MCF 10A (cell line): ENCODE data around the gene C4A. TPM values are rescaled to one million over a fixed set of nuclear protein-coding genes. Genes with fewer than 3 reads are reported as not detected.

Experiments
- BruUV-seq: library from RNA; stranded (reverse); fragments of 400-500 nt; replicated peaks from 2 replicates; lab custom pipeline; 2021; lab: Mats Ljungman, UMichigan
- CTCF ChIA-PET: fragments of 300-600 bp; sonication (Branson Sonifier 250); formaldehyde crosslinking; extraction: SDS; loops from one replicate; lab custom pipeline; 2021; ENCODE audit warnings: antibody characterized with exemption, inconsistent platforms; lab: Yijun Ruan, JAX
- POLR2A ChIA-PET: fragments of 300-600, 350-650 bp; sonication (Branson Sonifier 250); formaldehyde crosslinking; extraction: SDS; loops from one replicate; lab custom pipeline; 2020; ENCODE audit warnings: antibody characterized with exemption, inconsistent platforms; lab: Yijun Ruan, JAX
- DNase-seq: peaks from one replicate; pipeline ENCODE4 v3.0.0-alpha.2; 2018; ENCODE audit not compliant: unreplicated experiment
- H3K27ac Mint-ChIP-seq: one replicate; pipeline ENCODE4 v1.8.0; 2022; ENCODE audit warnings: mild to moderate bottlenecking, low read depth, mixed read lengths; ENCODE audit not compliant: unreplicated experiment
- H3K27me3 Mint-ChIP-seq: one replicate; pipeline ENCODE4 v1.8.0; 2022; ENCODE audit warnings: mixed read lengths; ENCODE audit not compliant: insufficient read depth, unreplicated experiment
- H3K36me3 Mint-ChIP-seq: one replicate; pipeline ENCODE4 v1.8.0; 2022; ENCODE audit warnings: mild to moderate bottlenecking, moderate library complexity, mixed read lengths; ENCODE audit not compliant: insufficient read depth, unreplicated experiment
- H3K4me1 Mint-ChIP-seq: one replicate; pipeline ENCODE4 v1.8.0; 2022; ENCODE audit warnings: mixed read lengths; ENCODE audit not compliant: insufficient read depth, unreplicated experiment
- H3K4me3 Mint-ChIP-seq: one replicate; pipeline ENCODE4 v1.8.0; 2022; ENCODE audit warnings: mild to moderate bottlenecking, moderate library complexity, mixed read lengths; ENCODE audit not compliant: unreplicated experiment
- H3K9me3 Mint-ChIP-seq: one replicate; pipeline ENCODE4 v1.8.0; 2022; ENCODE audit warnings: mixed read lengths; ENCODE audit not compliant: unreplicated experiment
- intact Hi-C: fragments of 100-400 bp; cut with micrococcal nuclease; formaldehyde crosslinking; loops from 2 replicates; pipeline ENCODE4 v1.14.1; 2022
- total RNA-seq: library from RNA; stranded (reverse); gene quantifications from 2 replicates; pipeline ENCODE4 v1.2.3, GENCODE V29; 2022
- TF ChIP-seq, protein P1 (sequence below): fragments of 200-600 bp; IDR thresholded peaks from one replicate; pipeline ENCODE4 v1.8.0; 2022; ENCODE audit warnings: antibody characterized with exemption, mild to moderate bottlenecking; ENCODE audit not compliant: unreplicated experiment

C4A gene
- total RNA-seq, 1 experiment from 2014 or later, result 7.7 TPM

DNA sequence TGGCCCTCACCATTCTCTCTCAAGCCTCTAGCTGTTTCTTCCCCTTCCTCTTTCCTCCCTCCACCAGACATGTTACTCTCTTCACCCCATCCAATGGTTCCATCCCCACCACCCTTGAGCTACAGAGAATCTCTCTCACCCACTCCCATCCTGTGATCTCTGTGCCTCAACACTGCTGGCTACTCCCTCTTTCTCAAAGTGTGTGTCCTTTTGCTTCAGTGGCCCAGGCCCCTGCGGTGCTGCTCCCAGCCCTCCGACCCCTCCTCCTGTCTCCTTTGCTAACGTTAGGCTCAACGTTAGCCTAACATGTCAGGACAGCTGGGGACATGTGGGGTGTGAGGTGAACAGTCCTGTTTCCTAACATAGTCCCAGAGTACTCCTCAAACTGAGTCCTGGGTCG is 29.0 kb upstream of the C4A start:
- TF ChIP-seq, protein P1, sequence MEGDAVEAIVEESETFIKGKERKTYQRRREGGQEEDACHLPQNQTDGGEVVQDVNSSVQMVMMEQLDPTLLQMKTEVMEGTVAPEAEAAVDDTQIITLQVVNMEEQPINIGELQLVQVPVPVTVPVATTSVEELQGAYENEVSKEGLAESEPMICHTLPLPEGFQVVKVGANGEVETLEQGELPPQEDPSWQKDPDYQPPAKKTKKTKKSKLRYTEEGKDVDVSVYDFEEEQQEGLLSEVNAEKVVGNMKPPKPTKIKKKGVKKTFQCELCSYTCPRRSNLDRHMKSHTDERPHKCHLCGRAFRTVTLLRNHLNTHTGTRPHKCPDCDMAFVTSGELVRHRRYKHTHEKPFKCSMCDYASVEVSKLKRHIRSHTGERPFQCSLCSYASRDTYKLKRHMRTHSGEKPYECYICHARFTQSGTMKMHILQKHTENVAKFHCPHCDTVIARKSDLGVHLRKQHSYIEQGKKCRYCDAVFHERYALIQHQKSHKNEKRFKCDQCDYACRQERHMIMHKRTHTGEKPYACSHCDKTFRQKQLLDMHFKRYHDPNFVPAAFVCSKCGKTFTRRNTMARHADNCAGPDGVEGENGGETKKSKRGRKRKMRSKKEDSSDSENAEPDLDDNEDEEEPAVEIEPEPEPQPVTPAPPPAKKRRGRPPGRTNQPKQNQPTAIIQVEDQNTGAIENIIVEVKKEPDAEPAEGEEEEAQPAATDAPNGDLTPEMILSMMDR, result no peak
- CTCF ChIA-PET, result interaction anchor here (0.6 to 3.9 kb wide), 24 partner anchors 11 to 457 kb away, joined by 3 to 32 read pairs (median 6); partner anchors contain the start of genes C2, DXO and EHMT2
- POLR2A ChIA-PET, result interaction anchor here (0.7 to 3.4 kb wide), 8 partner anchors 13 to 243 kb away, joined by 3 to 37 read pairs (median 6); partner anchors contain the start of genes DXO, EHMT2 and ZBTB12
- intact Hi-C loops, result loop anchor here (1.0 to 10.0 kb wide), 3 partner anchors 51 to 273 kb away; partner anchors contain the start of gene ZBTB12
- BruUV-seq, result no TSS peak
- Mint-ChIP-seq H3K9me3 (no peaks in the 10 kb centered on the region), H3K36me3 (peaks cover 72% of the 10 kb centered on the region), H3K4me1 (peaks cover 16% of the 10 kb centered on the region), H3K27ac (peak overlapping the region; percentile 61), H3K27me3 (no peaks in the 10 kb centered on the region), H3K4me3 (no peak overlapping the region)
- DNase-seq, result no peak

DNA sequence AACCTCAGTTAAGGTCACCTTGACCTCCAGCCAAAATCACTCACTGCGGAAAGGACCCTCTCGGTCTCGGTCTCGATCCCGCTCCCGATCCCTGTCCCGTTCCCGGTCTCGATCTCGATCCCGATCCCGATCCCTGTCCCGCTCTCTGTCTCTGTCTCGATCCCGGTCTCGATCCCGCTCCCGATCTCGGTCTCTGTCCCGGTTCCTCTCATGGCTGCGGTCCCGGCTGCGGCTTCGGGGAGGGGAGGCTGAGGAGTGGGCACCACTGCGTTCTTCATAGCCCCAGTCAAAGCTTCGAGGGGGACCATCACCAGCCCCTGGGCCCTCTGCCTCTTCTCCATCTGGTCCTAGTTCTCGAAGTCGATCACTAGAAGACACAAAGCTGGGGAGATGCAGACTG is 27.3 kb upstream of the C4A start:
- H3K27ac Mint-ChIP-seq, result no peak overlapping the region

DNA sequence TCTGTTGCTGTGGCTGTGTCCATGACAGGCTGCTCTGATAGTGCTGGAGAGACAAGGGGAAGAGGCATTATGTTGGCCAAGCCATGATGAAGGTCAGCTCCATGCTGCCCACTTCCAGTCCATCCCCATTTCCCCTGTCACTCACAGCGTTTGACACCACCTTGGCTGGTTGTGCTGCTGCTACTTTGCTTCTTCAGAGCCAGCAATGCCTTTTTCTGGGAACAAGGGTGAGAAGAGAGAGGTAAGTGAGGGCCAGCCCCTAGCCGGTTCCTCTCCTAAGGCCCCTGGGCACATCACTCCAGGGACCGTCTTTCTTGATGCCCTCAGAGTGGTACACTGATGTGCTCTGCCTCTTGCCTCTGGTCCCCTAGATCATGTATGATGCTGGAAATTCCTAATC is 25.1 kb upstream of the C4A start:
- Mint-ChIP-seq H3K36me3 (peaks cover 74% of the 10 kb centered on the region), H3K4me1 (peaks cover 9% of the 10 kb centered on the region), H3K4me3 (peak overlapping the region; percentile 88), H3K9me3 (no peaks in the 10 kb centered on the region), H3K27me3 (no peaks in the 10 kb centered on the region), H3K27ac (no peak overlapping the region)
- ChIA-PET POLR2A (interaction anchor here (0.6 to 3.5 kb wide), 5 partner anchors 11 to 302 kb away, joined by 3 to 41 read pairs (median 3); partner anchors contain the start of genes CFB and EHMT2), CTCF (interaction anchor here (0.6 to 1.2 kb wide), 5 partner anchors 9 to 558 kb away, joined by 3 to 5 read pairs (median 3); partner anchors contain the start of gene LY6G5C)
- BruUV-seq, result no TSS peak
- DNase-seq, result no peak
- intact Hi-C loops, result loop anchor here (10.0 kb wide), 1 partner anchor 122 kb away; no protein-coding TSS in a partner anchor
- TF ChIP-seq, protein P1, result no peak

More for the DNA sequence above, 27.3 kb upstream of the C4A start:
- intact Hi-C loops, result loop anchor here (10.0 kb wide), 1 partner anchor 120 kb away; no protein-coding TSS in a partner anchor
- H3K4me1 Mint-ChIP-seq, result peaks cover under 1% of the 10 kb centered on the region
- no peak overlapping the region for H3K4me3 Mint-ChIP-seq
- TF ChIP-seq, protein P1, result no peak
- no peaks in the 10 kb centered on the region for H3K27me3 Mint-ChIP-seq
- POLR2A ChIA-PET, result no interaction called here
- no peak for DNase-seq
- BruUV-seq, result no TSS peak
- peaks cover 65% of the 10 kb centered on the region for H3K36me3 Mint-ChIP-seq
- no peaks in the 10 kb centered on the region for H3K9me3 Mint-ChIP-seq
- CTCF ChIA-PET, result interaction anchor here (0.7 to 0.9 kb wide), 3 partner anchors 51 to 122 kb away, joined by 3 to 6 read pairs (median 3); no protein-coding TSS in a partner anchor

DNA sequence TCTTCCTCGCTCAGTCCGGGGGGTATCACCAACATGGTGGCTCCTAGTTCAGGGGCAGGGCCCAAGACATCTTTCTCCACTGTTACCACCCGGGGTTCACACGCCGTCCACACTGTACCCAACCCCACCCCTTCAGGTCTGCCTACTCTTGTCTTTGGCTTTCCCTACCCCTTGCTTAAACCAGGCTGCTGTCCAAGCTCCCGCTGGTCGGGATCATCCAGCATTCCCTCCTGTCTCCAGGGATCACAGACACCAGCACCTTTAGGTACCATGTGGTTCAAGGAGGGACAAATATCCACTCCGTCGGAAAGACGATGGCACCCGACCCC is 23.5 kb upstream of the C4A start:
- ChIA-PET CTCF (interaction anchor here (0.7 kb wide), 1 partner anchor 70 kb away, joined by 3 read pairs; no protein-coding TSS in a partner anchor), POLR2A (interaction anchor here (0.8 to 3.5 kb wide), 11 partner anchors 9 to 416 kb away, joined by 3 to 109 read pairs (median 5); partner anchors contain the start of genes CFB, DXO, EHMT2 and FKBPL)
- Mint-ChIP-seq H3K4me1 (peaks cover 9% of the 10 kb centered on the region), H3K27ac (peak overlapping the region; percentile 97), H3K36me3 (peaks cover 83% of the 10 kb centered on the region), H3K4me3 (peak overlapping the region; percentile 88), H3K27me3 (no peaks in the 10 kb centered on the region), H3K9me3 (no peaks in the 10 kb centered on the region)
- no TSS peak for BruUV-seq
- no peak for DNase-seq
- TF ChIP-seq, protein P1, result no peak
- intact Hi-C loops, result loop anchor here (10.0 kb wide), 1 partner anchor 124 kb away; no protein-coding TSS in a partner anchor
